ENCODE data around the gene DPY19L3. TPM values are rescaled to one million over a fixed set of nuclear protein-coding genes. Genes with fewer than 3 reads are reported as not detected.
"Not testable (repeated sequence)": the region's sequence is repeated elsewhere in the genome, so short reads cannot be mapped to it uniquely, and the experiment has no call there.

DPY19L3 gene
- total and polyA plus RNA-seq, 2 donors, result 6.9 to 62.7 TPM

- 90% methylated on average over 6 of the region's 6 CpGs for WGBS
- Histone ChIP-seq H3K4me3 (ENCODE audit: low read depth, low read length) (no peak overlapping the region), H3K27ac (ENCODE audit: low read depth) (no peak overlapping the region), H3K36me3 (ENCODE audit: insufficient read depth) (no peaks in the 10 kb centered on the region), H3K4me1 (ENCODE audit: insufficient read depth) (no peaks in the 10 kb centered on the region)
- no peak for DNase-seq (ENCODE audit: extremely low spot score)
Measured at GRCh38 chr19:32436692-32437091, 31.1 kb downstream of the DPY19L3 start.

GRCh38 chr19:32437096-32437495 lies 31.5 kb downstream of the DPY19L3 start:
- Histone ChIP-seq H3K27ac (ENCODE audit: low read depth) (no peak overlapping the region), H3K36me3 (ENCODE audit: insufficient read depth) (no peaks in the 10 kb centered on the region), H3K4me3 (ENCODE audit: low read depth, low read length) (no peak overlapping the region), H3K4me1 (ENCODE audit: insufficient read depth) (no peaks in the 10 kb centered on the region)
- no peak for DNase-seq (ENCODE audit: extremely low spot score)
- WGBS, result 97% methylated on average over 1 of the region's 1 CpG

- no peaks in the 10 kb centered on the region for H3K36me3 ChIP-seq (ENCODE audit: insufficient read depth)
- no peak overlapping the region for H3K27ac ChIP-seq (ENCODE audit: low read depth)
- no peak for DNase-seq (ENCODE audit: extremely low spot score)
- H3K4me3 ChIP-seq (ENCODE audit: low read depth, low read length), result no peak overlapping the region
- 94% methylated on average over 2 of the region's 2 CpGs for WGBS
- no peaks in the 10 kb centered on the region for H3K4me1 ChIP-seq (ENCODE audit: insufficient read depth)
Measured at GRCh38 chr19:32438751-32439150, 33.2 kb downstream of the DPY19L3 start.

DNA sequence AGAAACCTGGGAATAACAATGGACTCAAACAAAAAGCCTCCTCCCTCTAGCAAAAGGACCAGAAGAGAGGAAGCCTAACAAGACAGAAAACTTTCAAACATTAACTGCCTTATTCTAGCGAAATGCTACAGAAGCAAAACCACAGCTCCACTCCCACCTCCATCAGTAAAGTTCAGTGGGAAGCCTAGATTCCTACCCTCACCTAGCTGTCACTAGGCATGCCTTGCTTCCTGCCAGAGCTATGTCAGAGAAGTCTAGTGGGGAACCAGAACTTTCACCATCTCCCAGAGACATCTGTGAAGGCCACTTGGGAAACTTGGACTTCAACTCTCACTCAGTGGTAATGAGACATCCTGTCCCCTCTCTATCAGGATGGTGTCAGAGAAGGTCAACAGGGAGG lies 37.1 kb downstream of the DPY19L3 start:
- H3K4me3 ChIP-seq (ENCODE audit: low read depth, low read length), result no peak overlapping the region
- no peaks in the 10 kb centered on the region for H3K36me3 ChIP-seq (ENCODE audit: insufficient read depth)
- 100% methylated on average over 1 of the region's 1 CpG for WGBS
- no peak overlapping the region for H3K27ac ChIP-seq (ENCODE audit: low read depth)
- no peaks in the 10 kb centered on the region for H3K4me1 ChIP-seq (ENCODE audit: insufficient read depth)
- no peak for DNase-seq (ENCODE audit: extremely low spot score)

- H3K4me3 ChIP-seq (ENCODE audit: low read depth, low read length); H3K36me3 ChIP-seq (ENCODE audit: insufficient read depth); H3K4me1 ChIP-seq (ENCODE audit: insufficient read depth); H3K27ac ChIP-seq (ENCODE audit: low read depth); DNase-seq (ENCODE audit: extremely low spot score): not testable (repeated sequence)
- WGBS, result 99% methylated on average over 5 of the region's 5 CpGs
Measured at GRCh38 chr19:32447534-32447933, 42.0 kb downstream of the DPY19L3 start.

DNA sequence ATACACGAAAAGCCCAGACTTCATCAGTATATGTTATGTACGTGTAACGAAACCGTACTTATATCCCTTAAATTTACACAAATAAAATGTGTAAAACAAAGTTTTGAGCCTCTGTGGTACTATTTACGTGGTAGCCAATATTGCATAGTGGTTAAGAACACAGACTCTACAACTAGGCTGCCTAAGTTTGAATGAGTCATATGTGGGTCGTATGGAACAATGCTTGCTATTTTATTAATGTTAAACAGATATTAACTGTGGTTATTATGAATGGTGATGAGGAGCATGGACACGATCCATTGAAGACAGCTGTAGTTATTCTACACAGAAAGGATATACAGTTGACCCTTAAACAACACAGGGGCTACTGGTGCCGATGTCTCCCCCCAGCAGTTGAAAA lies 42.5 kb downstream of the DPY19L3 start:
- no peak for DNase-seq (ENCODE audit: extremely low spot score)
- Histone ChIP-seq H3K36me3 (ENCODE audit: insufficient read depth) (peaks cover 2% of the 10 kb centered on the region), H3K27ac (ENCODE audit: low read depth) (no peak overlapping the region), H3K4me1 (ENCODE audit: insufficient read depth) (no peaks in the 10 kb centered on the region), H3K4me3 (ENCODE audit: low read depth, low read length) (no peak overlapping the region)
- WGBS, result 92% methylated on average over 8 of the region's 8 CpGs

- Histone ChIP-seq H3K4me1 (ENCODE audit: insufficient read depth) (no peaks in the 10 kb centered on the region), H3K27ac (ENCODE audit: low read depth) (no peak overlapping the region), H3K36me3 (ENCODE audit: insufficient read depth) (peaks cover 2% of the 10 kb centered on the region), H3K4me3 (ENCODE audit: low read depth, low read length) (no peak overlapping the region)
- 72% methylated on average over 4 of the region's 4 CpGs for WGBS
- no peak for DNase-seq (ENCODE audit: extremely low spot score)
Measured at GRCh38 chr19:32450217-32450616, 44.6 kb downstream of the DPY19L3 start.

DNA sequence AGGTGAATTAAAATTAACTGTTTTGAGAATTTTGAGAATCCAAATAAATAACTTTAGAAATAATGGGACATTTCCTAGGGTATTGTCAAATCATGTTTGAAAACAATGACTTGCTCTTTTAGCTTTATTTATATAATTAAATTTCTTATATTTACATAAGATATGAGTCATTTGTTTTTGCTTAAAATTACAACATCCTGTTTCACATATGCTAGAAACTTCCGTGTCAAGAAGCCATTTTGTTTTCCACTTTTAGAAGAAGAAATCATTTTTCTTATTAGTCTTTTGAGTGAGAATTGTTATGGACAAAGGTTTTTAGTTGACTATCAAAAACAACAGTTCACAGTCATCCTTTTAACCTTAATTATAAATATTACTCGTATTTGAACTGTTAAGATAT lies 48.2 kb downstream of the DPY19L3 start:
- Histone ChIP-seq H3K27ac (ENCODE audit: low read depth) (no peak overlapping the region), H3K4me1 (ENCODE audit: insufficient read depth) (no peaks in the 10 kb centered on the region), H3K36me3 (ENCODE audit: insufficient read depth) (peaks cover 4% of the 10 kb centered on the region), H3K4me3 (ENCODE audit: low read depth, low read length) (no peak overlapping the region)
- WGBS, result 94% methylated on average over 2 of the region's 2 CpGs
- no peak for DNase-seq (ENCODE audit: extremely low spot score)

DNA sequence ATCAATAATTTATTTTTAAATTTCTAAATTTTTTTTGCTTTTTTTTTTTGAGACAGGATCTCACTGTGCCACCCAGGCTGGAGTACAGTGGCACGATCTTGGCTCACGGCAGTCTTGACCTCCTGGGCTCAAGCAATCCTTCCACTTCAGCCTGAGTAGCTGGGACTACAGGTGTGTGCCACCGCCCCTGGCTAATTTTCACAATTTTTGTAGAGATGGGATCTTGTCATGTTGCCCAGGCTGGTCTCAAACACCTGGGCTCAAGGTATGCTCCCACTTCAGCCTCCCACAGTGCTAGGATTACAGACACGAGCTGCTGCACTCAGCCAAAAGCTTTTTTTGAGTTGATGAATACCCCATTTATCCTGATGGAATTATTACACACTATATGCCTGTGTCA lies 50.8 kb downstream of the DPY19L3 start:
- DNase-seq (ENCODE audit: extremely low spot score), result no peak
- 98% methylated on average over 4 of the region's 4 CpGs for WGBS
- no peak overlapping the region for H3K4me3 ChIP-seq (ENCODE audit: low read depth, low read length)
- H3K27ac ChIP-seq (ENCODE audit: low read depth), result no peak overlapping the region
- H3K4me1 ChIP-seq (ENCODE audit: insufficient read depth), result no peaks in the 10 kb centered on the region
- H3K36me3 ChIP-seq (ENCODE audit: insufficient read depth), result peaks cover 4% of the 10 kb centered on the region

GRCh38 chr19:32457571-32458158 lies 52.1 kb downstream of the DPY19L3 start:
- H3K4me1 ChIP-seq (ENCODE audit: insufficient read depth), result no peaks in the 10 kb centered on the region
- 87% methylated on average over 5 of the region's 5 CpGs for WGBS
- no peak for DNase-seq (ENCODE audit: extremely low spot score)
- no peak overlapping the region for H3K4me3 ChIP-seq (ENCODE audit: low read depth, low read length)
- H3K27ac ChIP-seq (ENCODE audit: low read depth), result no peak overlapping the region
- H3K36me3 ChIP-seq (ENCODE audit: insufficient read depth), result peaks cover 4% of the 10 kb centered on the region

GRCh38 chr19:32458500-32459123 lies 53.0 kb downstream of the DPY19L3 start:
- peaks cover 4% of the 10 kb centered on the region for H3K36me3 ChIP-seq (ENCODE audit: insufficient read depth)
- 82% methylated on average over 4 of the region's 4 CpGs for WGBS
- no peak overlapping the region for H3K4me3 ChIP-seq (ENCODE audit: low read depth, low read length)
- DNase-seq (ENCODE audit: extremely low spot score), result no peak
- H3K27ac ChIP-seq (ENCODE audit: low read depth), result no peak overlapping the region
- H3K4me1 ChIP-seq (ENCODE audit: insufficient read depth), result no peaks in the 10 kb centered on the region

DNA sequence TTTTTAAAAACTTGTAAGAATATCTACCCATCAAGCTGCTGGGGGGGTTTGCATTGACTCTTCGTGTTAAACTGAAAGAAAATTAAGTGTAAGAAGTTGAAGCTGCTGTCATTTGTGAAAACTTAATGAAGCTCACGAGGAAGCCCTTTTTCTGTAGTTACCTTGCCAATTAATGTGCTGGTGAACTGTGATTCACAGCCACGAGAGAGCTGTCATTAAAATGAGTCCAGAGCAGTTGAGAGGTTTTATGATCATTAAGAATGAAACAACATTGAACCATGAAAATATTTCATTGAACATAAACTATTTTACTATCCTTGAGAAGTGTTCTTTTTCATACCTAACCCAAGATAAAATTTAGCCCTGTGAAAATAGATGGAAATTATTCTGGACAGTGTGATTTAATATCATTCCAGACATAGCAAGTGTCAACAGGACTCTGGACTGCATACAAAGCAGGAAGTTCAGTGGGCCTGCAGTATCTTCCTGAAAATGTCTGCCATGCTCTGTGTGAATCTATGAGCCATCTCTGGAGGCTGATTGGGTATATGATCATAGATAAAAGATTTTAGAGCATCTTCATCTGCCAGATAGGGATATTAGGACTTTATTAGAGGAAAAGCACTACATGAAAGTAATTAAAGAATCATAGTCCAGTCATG lies 53.8 kb downstream of the DPY19L3 start:
- 81% methylated on average over 3 of the region's 3 CpGs for WGBS
- peaks cover 4% of the 10 kb centered on the region for H3K36me3 ChIP-seq (ENCODE audit: insufficient read depth)
- H3K4me3 ChIP-seq (ENCODE audit: low read depth, low read length), result no peak overlapping the region
- no peaks in the 10 kb centered on the region for H3K4me1 ChIP-seq (ENCODE audit: insufficient read depth)
- H3K27ac ChIP-seq (ENCODE audit: low read depth), result no peak overlapping the region
- DNase-seq (ENCODE audit: extremely low spot score), result no peak

DNA sequence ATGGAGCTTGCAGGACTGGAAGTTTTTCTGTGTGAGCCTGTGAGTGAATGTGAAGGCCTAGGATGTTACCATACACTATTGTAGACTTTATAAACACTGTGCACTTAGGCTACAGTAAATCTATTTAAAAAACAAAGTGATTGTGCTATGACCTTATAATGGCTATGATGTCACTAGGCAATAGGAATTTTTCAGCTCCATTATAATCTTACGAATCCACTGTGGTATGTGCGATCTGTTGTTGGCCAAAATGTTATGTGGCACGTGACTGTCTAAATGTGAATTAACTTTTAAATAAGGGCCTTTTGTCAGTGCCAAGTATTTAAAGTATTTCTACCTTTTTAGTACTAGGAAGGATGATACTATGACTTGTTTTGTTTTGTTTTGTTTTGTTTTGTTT lies 54.9 kb downstream of the DPY19L3 start:
- Histone ChIP-seq H3K4me3 (ENCODE audit: low read depth, low read length) (no peak overlapping the region), H3K4me1 (ENCODE audit: insufficient read depth) (no peaks in the 10 kb centered on the region), H3K36me3 (ENCODE audit: insufficient read depth) (peaks cover 4% of the 10 kb centered on the region), H3K27ac (ENCODE audit: low read depth) (no peak overlapping the region)
- DNase-seq (ENCODE audit: extremely low spot score), result no peak
- WGBS, result 87% methylated on average over 3 of the region's 3 CpGs

DNA sequence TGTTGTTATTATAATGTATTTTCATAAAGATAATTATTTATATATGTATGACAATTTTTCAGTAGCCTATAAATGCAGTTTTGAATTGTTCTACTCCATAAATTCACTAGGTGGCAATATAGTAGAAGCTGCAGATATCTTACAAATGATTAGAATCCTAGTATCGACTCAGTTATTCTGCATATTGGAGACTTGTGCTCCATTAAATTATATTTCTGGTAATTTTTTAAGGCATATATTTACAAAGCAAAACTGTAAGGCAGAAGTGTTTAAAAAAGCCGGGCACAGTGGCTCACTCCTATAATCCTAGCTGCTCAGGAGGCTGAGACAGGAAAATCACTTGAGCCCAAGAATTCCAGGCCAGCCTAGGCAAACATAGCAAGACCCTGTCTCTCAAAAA lies 58.7 kb downstream of the DPY19L3 start:
- WGBS, result 73% methylated on average over 2 of the region's 2 CpGs
- H3K27ac ChIP-seq (ENCODE audit: low read depth), result no peak overlapping the region
- H3K36me3 ChIP-seq (ENCODE audit: insufficient read depth), result peaks cover 4% of the 10 kb centered on the region
- no peak overlapping the region for H3K4me3 ChIP-seq (ENCODE audit: low read depth, low read length)
- no peaks in the 10 kb centered on the region for H3K4me1 ChIP-seq (ENCODE audit: insufficient read depth)
- DNase-seq (ENCODE audit: extremely low spot score), result no peak

All from urinary bladder (tissue), 4 donors.